ENCODE data around the gene TMSB4X. TPM values are rescaled to one million over a fixed set of nuclear protein-coding genes. Genes with fewer than 3 reads are reported as not detected.

The TMSB4X gene
- total RNA-seq, 1 donor from 2014 or later = 4,663 TPM

GRCh38 chrX:13007519-13008188 lies 32.7 kb downstream of the TMSB4X start:
- no peaks in the 10 kb centered on the region for H3K36me3 ChIP-seq
- intact Hi-C loops (cut with DNase I) = no loop called here
- ATAC-seq = peak; percentile 49

GRCh38 chrX:13008189-13008533 lies 33.3 kb downstream of the TMSB4X start:
- intact Hi-C loops (cut with DNase I) = no loop called here
- no peak for ATAC-seq
- no peak overlapping the region for H3K4me3 ChIP-seq
- no peak overlapping the region for H3K27ac ChIP-seq
- peaks cover 15% of the 10 kb centered on the region for H3K4me1 ChIP-seq
- H3K9me3 ChIP-seq = no peaks in the 10 kb centered on the region
- H3K27me3 ChIP-seq = no peaks in the 10 kb centered on the region
- DNase-seq = no peak
- H3K36me3 ChIP-seq = no peaks in the 10 kb centered on the region
- TF ChIP-seq CTCF (IDR thresholded peaks at IDR 0.05) = no peak

More at GRCh38 chrX:13007519-13008188, 32.7 kb downstream of the TMSB4X start:
- Histone ChIP-seq H3K4me3 (no peak overlapping the region), H3K9me3 (no peaks in the 10 kb centered on the region), H3K27ac (no peak overlapping the region), H3K27me3 (no peaks in the 10 kb centered on the region), H3K4me1 (peaks cover 12% of the 10 kb centered on the region)
- no peak for DNase-seq
- no peak for TF ChIP-seq CTCF (IDR thresholded peaks at IDR 0.05)

GRCh38 chrX:13008851-13009250 lies 33.9 kb downstream of the TMSB4X start:
- Histone ChIP-seq H3K27me3 (no peaks in the 10 kb centered on the region), H3K27ac (no peak overlapping the region), H3K36me3 (no peaks in the 10 kb centered on the region), H3K4me1 (peaks cover 22% of the 10 kb centered on the region), H3K9me3 (no peaks in the 10 kb centered on the region), H3K4me3 (no peak overlapping the region)
- ATAC-seq = no peak
- DNase-seq = no peak
- intact Hi-C loops (cut with DNase I) = no loop called here
- TF ChIP-seq CTCF (IDR thresholded peaks at IDR 0.05) = no peak

- DNase-seq = peak; percentile 67
- no peaks in the 10 kb centered on the region for H3K27me3 ChIP-seq
- H3K27ac ChIP-seq = no peak overlapping the region
- intact Hi-C loops (cut with DNase I) = no loop called here
- no peaks in the 10 kb centered on the region for H3K36me3 ChIP-seq
- no peak for TF ChIP-seq CTCF (IDR thresholded peaks at IDR 0.05)
- no peaks in the 10 kb centered on the region for H3K9me3 ChIP-seq
- peaks cover 25% of the 10 kb centered on the region for H3K4me1 ChIP-seq
- ATAC-seq = peak; percentile 79
- no peak overlapping the region for H3K4me3 ChIP-seq
Measured at GRCh38 chrX:13009273-13009672, 34.4 kb downstream of the TMSB4X start.

- peaks cover 25% of the 10 kb centered on the region for H3K4me1 ChIP-seq
- DNase-seq (no peak), ATAC-seq (no peak)
- H3K9me3 ChIP-seq = no peaks in the 10 kb centered on the region
- no peak overlapping the region for H3K4me3 ChIP-seq
- intact Hi-C loops (cut with DNase I) = no loop called here
- no peaks in the 10 kb centered on the region for H3K36me3 ChIP-seq
- no peaks in the 10 kb centered on the region for H3K27me3 ChIP-seq
- H3K27ac ChIP-seq = no peak overlapping the region
- no peak for TF ChIP-seq CTCF (IDR thresholded peaks at IDR 0.05)
Measured at GRCh38 chrX:13009844-13010243, 34.9 kb downstream of the TMSB4X start.

- intact Hi-C loops (cut with DNase I) = no loop called here
- Histone ChIP-seq H3K4me3 (no peak overlapping the region), H3K4me1 (peaks cover 25% of the 10 kb centered on the region), H3K9me3 (no peaks in the 10 kb centered on the region), H3K36me3 (no peaks in the 10 kb centered on the region), H3K27me3 (no peaks in the 10 kb centered on the region), H3K27ac (no peak overlapping the region)
- no peak for ATAC-seq
- no peak for DNase-seq
- TF ChIP-seq CTCF (IDR thresholded peaks at IDR 0.05) = no peak
Measured at GRCh38 chrX:13010546-13010945, 35.6 kb downstream of the TMSB4X start.
